Panc1 (cell line): ENCODE data around the gene HSPA1L.

Experiments used
- CTCF ChIP-seq: fragments of 450-650 bp; IDR thresholded peaks from 2 replicates; pipeline ENCODE4 v1.5.1; 2017; ENCODE audit warnings: mild to moderate bottlenecking
- POLR2AphosphoS5 ChIP-seq: IDR thresholded peaks from 2 replicates; pipeline ENCODE4 v1.6.1; 2012; ENCODE audit warnings: mild to moderate bottlenecking, low read depth, low read length, moderate library complexity
- REST ChIP-seq, 2 experiments: IDR thresholded peaks; 2 replicates each; pipeline ENCODE4 v1.6.1; 2011 to 2012; ENCODE audit warnings: low read depth in 2 of 2, control low read depth in 1 of 2, low read length in 1 of 2, mild to moderate bottlenecking in 1 of 2, moderate library complexity in 1 of 2; ENCODE audit not compliant: insufficient read depth in 1 of 2

- TF ChIP-seq CTCF = no peak
- TF ChIP-seq POLR2AphosphoS5 = no peak
- TF ChIP-seq REST (IDR thresholded peaks at IDR 0.05; ENCODE audit: insufficient read depth in 1 of 2, low read depth in 2 of 2, low read length in 1 of 2) = no peak
Measured at GRCh38 chr6:31829633-31830283, 14.7 kb upstream of the HSPA1L start.
